Transverse colon (tissue), 4 donors: ENCODE results near the gene ATXN8OS. TPM values are rescaled to one million over a fixed set of nuclear protein-coding genes. Genes with fewer than 3 reads are reported as not detected.

ENCODE experiments used
- DNase-seq: peaks from one replicate; pipeline ENCODE4 v3.0.0-alpha.2; 2019
- H3K27ac ChIP-seq, 4 donors: fragments of 200-600 bp; sonication (generic); 2 replicates each; pipeline ENCODE4 v1.5.1; 2016 to 2018; ENCODE audit warnings: inconsistent platforms in 4 of 4
- H3K27me3 ChIP-seq: fragments of 200-600 bp; sonication (generic); 2 replicates; pipeline ENCODE4 v1.5.1; 2017; ENCODE audit warnings: inconsistent platforms
- H3K36me3 ChIP-seq, 4 donors: fragments of 200-600 bp; sonication (generic); 2 replicates each; pipeline ENCODE4 v1.5.1; 2017 to 2019; ENCODE audit warnings: inconsistent platforms in 4 of 4
- H3K4me1 ChIP-seq, 4 donors: fragments of 200-600 bp; sonication (generic); 2 replicates each; pipeline ENCODE4 v1.5.1; 2017 to 2020; ENCODE audit warnings: inconsistent platforms in 4 of 4
- H3K4me3 ChIP-seq, 4 donors: fragments of 200-600 bp; sonication (generic); 1 replicate in 1 of 4; 2 replicates in 3 of 4; pipeline versions ENCODE4 v1.5.1 to v1.6.1; 2017 to 2019; ENCODE audit warnings: inconsistent platforms in 4 of 4
- H3K9me3 ChIP-seq, 2 donors: fragments of 200-600 bp; sonication (generic); 2 replicates each; pipeline ENCODE4 v1.5.1; 2017 to 2019; ENCODE audit warnings: inconsistent platforms in 2 of 2
- CTCF ChIP-seq, 5 experiments: fragments of 200-600 bp in 3 of 5; fragments of 450-650 bp in 2 of 5; sonication (generic) in 3 of 5; IDR thresholded peaks; 1 replicate in 2 of 5; 2 replicates in 3 of 5; pipeline ENCODE4 v1.5.1; 2016 to 2017; ENCODE audit warnings: antibody characterized with exemption in 5 of 5, inconsistent platforms in 3 of 5, mild to moderate bottlenecking in 2 of 5, moderate library complexity in 1 of 5
- EP300 ChIP-seq: sonication (generic); formaldehyde crosslinking; IDR thresholded peaks from one replicate; pipeline ENCODE4 v1.6.1; 2017; ENCODE audit warnings: antibody characterized with exemption, low read depth
- POLR2A ChIP-seq: fragments of 450-650 bp; IDR thresholded peaks from one replicate; pipeline ENCODE4 v1.6.1; 2016; ENCODE audit warnings: antibody characterized with exemption, mild to moderate bottlenecking, moderate library complexity
- POLR2AphosphoS5 ChIP-seq, 3 donors: sonication (generic); formaldehyde crosslinking; IDR thresholded peaks; one replicate each; pipeline ENCODE4 v1.6.1; 2016; ENCODE audit warnings: antibody characterized with exemption in 3 of 3
- WGBS, 2 donors: methylation state at CpG; one replicate each; pipeline ENCODE4 v1.1.5; 2018; ENCODE audit warnings: low coverage in 1 of 2; 5-methylcytosine and 5-hydroxymethylcytosine counted together
- in situ Hi-C, 4 donors: fragments of 200-750 bp; cut with MboI; loops; one replicate each; pipeline versions ENCODE4 v1.15.0 to v1.15.1; 2017; ENCODE audit warnings: low sequenced_read_pairs in 3 of 4, low pct_ligation_motif_present in 1 of 4, low pct_unique_long_range_greater_than_20kb in 1 of 4
- intact Hi-C: fragments of 100-400 bp; cut with DNase I; formaldehyde crosslinking; loops from one replicate; pipeline ENCODE4 v1.15.1; 2023; ENCODE audit warnings: low total_unique reads
- total RNA-seq, 4 donors: library from RNA; depleted of rRNA; stranded (reverse); fragments of >200 nt; gene quantifications; one replicate each; pipeline ENCODE4 v1.1.0, GENCODE V29; 2016

ATXN8OS gene
- total RNA-seq, 4 donors from 2014 or later = not detected

GRCh38 chr13:70178346-70178745 is 70.7 kb downstream of the ATXN8OS start:
- H3K36me3 ChIP-seq = no peaks in the 10 kb centered on the region
- in situ Hi-C loops = no loop called here
- DNase-seq = no peak
- H3K4me1 ChIP-seq = no peaks in the 10 kb centered on the region
- TF ChIP-seq CTCF (IDR thresholded peaks at IDR 0.05) (no peak), POLR2A (no peak), POLR2AphosphoS5 (IDR thresholded peaks at IDR 0.05) (no peak), EP300 (no peak)
- intact Hi-C loops = no loop called here
- no peak overlapping the region for H3K27ac ChIP-seq
- H3K27me3 ChIP-seq = no peaks in the 10 kb centered on the region
- no peaks in the 10 kb centered on the region for H3K9me3 ChIP-seq
- no peak overlapping the region for H3K4me3 ChIP-seq
- 73 to 93% methylated on average over 1 of the region's 1 CpG for WGBS, 2 donors

Other genes starting within 250 kb of the ATXN8OS start
- under 1 TPM in 1 of 4 donors, not detected in 3; 0.14 TPM for gene KLHL1, start 626 bp downstream of the ATXN8OS start, total RNA-seq